ENCODE measurements around the gene SLC5A10. TPM values are rescaled to one million over a fixed set of nuclear protein-coding genes. Genes with fewer than 3 reads are reported as not detected.
"Not testable (repeated sequence)": the region's sequence is repeated elsewhere in the genome, so short reads cannot be mapped to it uniquely, and the experiment has no call there.

SLC5A10 gene
- polyA plus RNA-seq, 1 donor, result 0.58 TPM

GRCh38 chr17:19042369-19042768, 90.4 kb downstream of the SLC5A10 start:
- not testable (repeated sequence) for DNase-seq

GRCh38 chr17:19043032-19043431, 91.1 kb downstream of the SLC5A10 start:
- DNase-seq, result not testable (repeated sequence)

GRCh38 chr17:19044643-19045042, 92.7 kb downstream of the SLC5A10 start:
- not testable (repeated sequence) for DNase-seq

- DNase-seq, result not testable (repeated sequence)
Measured at GRCh38 chr17:19046782-19047375, 94.9 kb downstream of the SLC5A10 start, which contains the start of gene GRAP. GRAP (minus strand) TSS chr17:19046957; CDS start chr17:19046926, 31 bp downstream.

GRCh38 chr17:19047510-19047909, 95.5 kb downstream of the SLC5A10 start:
- DNase-seq, result not testable (repeated sequence)

DNA sequence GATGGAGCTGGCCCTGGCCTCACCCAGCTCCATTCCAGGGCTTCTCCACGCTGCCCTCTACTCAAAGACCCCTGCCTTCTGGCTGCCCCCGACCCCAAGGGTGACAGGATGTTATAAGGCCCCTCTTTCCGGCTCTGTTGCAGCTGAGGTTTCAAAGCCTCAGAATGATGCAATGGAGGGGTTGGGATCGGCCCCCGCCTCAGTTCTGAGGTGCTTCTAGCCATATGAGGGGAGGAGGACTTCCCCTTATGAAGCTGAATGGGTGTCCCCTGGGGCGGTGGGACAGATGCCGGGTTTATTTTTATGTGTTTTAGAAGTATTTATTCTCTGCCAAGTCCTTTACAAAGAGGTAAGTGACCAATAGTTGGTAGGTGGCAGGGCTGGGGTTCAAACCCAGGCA, 96.9 kb downstream of the SLC5A10 start:
- DNase-seq, result not testable (repeated sequence)

- DNase-seq, result not testable (repeated sequence)
Measured at GRCh38 chr17:19055447-19055846, 103.5 kb downstream of the SLC5A10 start.

DNA sequence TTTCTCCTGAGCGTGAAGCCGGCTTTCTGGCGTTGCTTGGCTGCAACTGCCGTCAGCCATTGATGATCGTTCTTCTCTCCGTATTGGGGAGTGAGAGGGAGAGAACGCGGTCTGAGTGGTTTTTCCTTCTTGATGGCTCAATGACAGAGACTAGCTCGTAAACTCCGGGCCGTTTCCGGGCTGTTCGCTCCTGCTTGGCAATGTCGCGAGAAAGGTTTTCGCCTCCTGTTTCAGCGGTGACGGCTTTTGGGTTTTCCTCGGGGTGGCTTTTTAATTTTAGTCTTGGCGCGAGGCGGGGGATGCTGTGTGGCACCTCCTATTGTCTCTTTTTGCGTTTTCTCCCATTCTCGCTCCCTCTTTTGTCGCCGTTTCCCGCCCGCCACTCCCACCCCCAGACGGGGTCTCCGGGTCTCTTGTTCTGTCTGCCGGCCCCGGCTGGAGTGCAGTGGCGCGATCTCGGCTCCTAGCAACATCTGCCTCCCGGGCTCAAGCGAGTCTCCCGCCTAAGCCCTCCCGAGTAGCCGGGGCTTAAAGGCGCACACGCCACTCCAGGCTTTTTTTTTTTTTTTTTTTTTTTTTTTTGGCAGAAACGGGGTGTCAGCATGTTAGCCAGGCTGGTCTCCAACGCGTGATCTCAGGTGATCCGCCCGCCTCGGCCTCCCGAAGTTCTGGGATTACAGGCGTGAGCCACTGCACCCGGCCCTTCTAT, 110.2 kb downstream of the SLC5A10 start:
- DNase-seq, result not testable (repeated sequence)

GRCh38 chr17:19062718-19063325, 110.9 kb downstream of the SLC5A10 start:
- not testable (repeated sequence) for DNase-seq

GRCh38 chr17:19063326-19063956, 111.5 kb downstream of the SLC5A10 start:
- DNase-seq, result not testable (repeated sequence)

GRCh38 chr17:19064378-19064777, 112.4 kb downstream of the SLC5A10 start:
- not testable (repeated sequence) for DNase-seq

GRCh38 chr17:19070318-19071168, 118.6 kb downstream of the SLC5A10 start:
- DNase-seq, result not testable (repeated sequence)

Other genes starting within 250 kb of the SLC5A10 start
- 1.0 TPM for gene FBXW10, start 208.1 kb upstream of the SLC5A10 start, polyA plus RNA-seq (ENCODE audit: insufficient read length)
- gene TVP23B, start 171.0 kb upstream of the SLC5A10 start, polyA plus RNA-seq (ENCODE audit: insufficient read length), result 53.3 TPM
- gene PRPSAP2, start 94.0 kb upstream of the SLC5A10 start, polyA plus RNA-seq (ENCODE audit: insufficient read length), result 62.3 TPM
- gene FAM83G, start 52.6 kb downstream of the SLC5A10 start, polyA plus RNA-seq (ENCODE audit: insufficient read length), result 6.3 TPM
- gene GRAP, start 94.8 kb downstream of the SLC5A10 start, polyA plus RNA-seq (ENCODE audit: insufficient read length), result 3.7 TPM
- gene GRAPL, start 175.4 kb downstream of the SLC5A10 start, polyA plus RNA-seq (ENCODE audit: insufficient read length), result 7.0 TPM